H4 (cell line): ENCODE results near the gene MAPKAPK2. TPM values are rescaled to one million over a fixed set of nuclear protein-coding genes. Genes with fewer than 3 reads are reported as not detected.
"Not testable (repeated sequence)": the region's sequence is repeated elsewhere in the genome, so short reads cannot be mapped to it uniquely, and the experiment has no call there.

ENCODE experiments used
- DNase-seq: peaks from one replicate; pipeline ENCODE4 v3.0.0-alpha.2; 2015; ENCODE audit warnings: low spot score
- total RNA-seq: library from RNA; depleted of rRNA; stranded (reverse); fragments of >200 nt; shearing (Covaris generic); gene quantifications from 2 replicates; pipeline ENCODE4 v1.2.3, GENCODE V29; 2014; rRNA removed

MAPKAPK2 gene
- 11.8 and 12.7 TPM in 2 replicates for total RNA-seq

- DNase-seq, result peak; percentile 45
Measured at GRCh38 chr1:206684478-206685333, at the start of gene MAPKAPK2. MAPKAPK2 (plus strand) TSS chr1:206684905; CDS start chr1:206685230, 325 bp downstream.

- peak; percentile 89 for DNase-seq
Measured at GRCh38 chr1:206635080-206635977, 49.4 kb upstream of the MAPKAPK2 start, which contains the start of gene DYRK3. DYRK3 (plus strand) TSS chr1:206635536; CDS start chr1:206635704, 168 bp downstream.

- no peak for DNase-seq
Measured at GRCh38 chr1:206635978-206636345, 48.7 kb upstream of the MAPKAPK2 start.

- DNase-seq, result no peak
Measured at GRCh38 chr1:206636671-206637070, 48.0 kb upstream of the MAPKAPK2 start.

- no peak for DNase-seq
Measured at GRCh38 chr1:206637605-206638004, 47.1 kb upstream of the MAPKAPK2 start.

GRCh38 chr1:206642074-206642473, 42.6 kb upstream of the MAPKAPK2 start:
- not testable (repeated sequence) for DNase-seq

GRCh38 chr1:206643118-206643698, 41.5 kb upstream of the MAPKAPK2 start:
- DNase-seq, result no peak

- DNase-seq, result no peak
Measured at GRCh38 chr1:206646504-206646903, 38.2 kb upstream of the MAPKAPK2 start.

- no peak for DNase-seq
Measured at GRCh38 chr1:206647224-206647623, 37.5 kb upstream of the MAPKAPK2 start.

GRCh38 chr1:206649261-206649921, 35.3 kb upstream of the MAPKAPK2 start:
- no peak for DNase-seq

GRCh38 chr1:206651014-206651413, 33.7 kb upstream of the MAPKAPK2 start:
- no peak for DNase-seq

- DNase-seq, result no peak
Measured at GRCh38 chr1:206651958-206652890, 32.5 kb upstream of the MAPKAPK2 start.

GRCh38 chr1:206653715-206654459, 30.8 kb upstream of the MAPKAPK2 start:
- no peak for DNase-seq

- DNase-seq, result no peak
Measured at GRCh38 chr1:206654828-206655227, 29.9 kb upstream of the MAPKAPK2 start.

- DNase-seq, result no peak
Measured at GRCh38 chr1:206655471-206655882, 29.2 kb upstream of the MAPKAPK2 start.

- no peak for DNase-seq
Measured at GRCh38 chr1:206656936-206657335, 27.8 kb upstream of the MAPKAPK2 start.

- DNase-seq, result no peak
Measured at GRCh38 chr1:206657751-206658150, 27.0 kb upstream of the MAPKAPK2 start.

- DNase-seq, result no peak
Measured at GRCh38 chr1:206658264-206658980, 26.3 kb upstream of the MAPKAPK2 start.

- no peak for DNase-seq
Measured at GRCh38 chr1:206658981-206659273, 25.8 kb upstream of the MAPKAPK2 start.
